ENCODE results near the gene MUC5AC. TPM values are rescaled to one million over a fixed set of nuclear protein-coding genes. Genes with fewer than 3 reads are reported as not detected.

MUC5AC gene, protein sequence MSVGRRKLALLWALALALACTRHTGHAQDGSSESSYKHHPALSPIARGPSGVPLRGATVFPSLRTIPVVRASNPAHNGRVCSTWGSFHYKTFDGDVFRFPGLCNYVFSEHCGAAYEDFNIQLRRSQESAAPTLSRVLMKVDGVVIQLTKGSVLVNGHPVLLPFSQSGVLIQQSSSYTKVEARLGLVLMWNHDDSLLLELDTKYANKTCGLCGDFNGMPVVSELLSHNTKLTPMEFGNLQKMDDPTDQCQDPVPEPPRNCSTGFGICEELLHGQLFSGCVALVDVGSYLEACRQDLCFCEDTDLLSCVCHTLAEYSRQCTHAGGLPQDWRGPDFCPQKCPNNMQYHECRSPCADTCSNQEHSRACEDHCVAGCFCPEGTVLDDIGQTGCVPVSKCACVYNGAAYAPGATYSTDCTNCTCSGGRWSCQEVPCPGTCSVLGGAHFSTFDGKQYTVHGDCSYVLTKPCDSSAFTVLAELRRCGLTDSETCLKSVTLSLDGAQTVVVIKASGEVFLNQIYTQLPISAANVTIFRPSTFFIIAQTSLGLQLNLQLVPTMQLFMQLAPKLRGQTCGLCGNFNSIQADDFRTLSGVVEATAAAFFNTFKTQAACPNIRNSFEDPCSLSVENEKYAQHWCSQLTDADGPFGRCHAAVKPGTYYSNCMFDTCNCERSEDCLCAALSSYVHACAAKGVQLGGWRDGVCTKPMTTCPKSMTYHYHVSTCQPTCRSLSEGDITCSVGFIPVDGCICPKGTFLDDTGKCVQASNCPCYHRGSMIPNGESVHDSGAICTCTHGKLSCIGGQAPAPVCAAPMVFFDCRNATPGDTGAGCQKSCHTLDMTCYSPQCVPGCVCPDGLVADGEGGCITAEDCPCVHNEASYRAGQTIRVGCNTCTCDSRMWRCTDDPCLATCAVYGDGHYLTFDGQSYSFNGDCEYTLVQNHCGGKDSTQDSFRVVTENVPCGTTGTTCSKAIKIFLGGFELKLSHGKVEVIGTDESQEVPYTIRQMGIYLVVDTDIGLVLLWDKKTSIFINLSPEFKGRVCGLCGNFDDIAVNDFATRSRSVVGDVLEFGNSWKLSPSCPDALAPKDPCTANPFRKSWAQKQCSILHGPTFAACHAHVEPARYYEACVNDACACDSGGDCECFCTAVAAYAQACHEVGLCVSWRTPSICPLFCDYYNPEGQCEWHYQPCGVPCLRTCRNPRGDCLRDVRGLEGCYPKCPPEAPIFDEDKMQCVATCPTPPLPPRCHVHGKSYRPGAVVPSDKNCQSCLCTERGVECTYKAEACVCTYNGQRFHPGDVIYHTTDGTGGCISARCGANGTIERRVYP (N-terminal part only)
- total RNA-seq: not detected in 2 replicates

DNA sequence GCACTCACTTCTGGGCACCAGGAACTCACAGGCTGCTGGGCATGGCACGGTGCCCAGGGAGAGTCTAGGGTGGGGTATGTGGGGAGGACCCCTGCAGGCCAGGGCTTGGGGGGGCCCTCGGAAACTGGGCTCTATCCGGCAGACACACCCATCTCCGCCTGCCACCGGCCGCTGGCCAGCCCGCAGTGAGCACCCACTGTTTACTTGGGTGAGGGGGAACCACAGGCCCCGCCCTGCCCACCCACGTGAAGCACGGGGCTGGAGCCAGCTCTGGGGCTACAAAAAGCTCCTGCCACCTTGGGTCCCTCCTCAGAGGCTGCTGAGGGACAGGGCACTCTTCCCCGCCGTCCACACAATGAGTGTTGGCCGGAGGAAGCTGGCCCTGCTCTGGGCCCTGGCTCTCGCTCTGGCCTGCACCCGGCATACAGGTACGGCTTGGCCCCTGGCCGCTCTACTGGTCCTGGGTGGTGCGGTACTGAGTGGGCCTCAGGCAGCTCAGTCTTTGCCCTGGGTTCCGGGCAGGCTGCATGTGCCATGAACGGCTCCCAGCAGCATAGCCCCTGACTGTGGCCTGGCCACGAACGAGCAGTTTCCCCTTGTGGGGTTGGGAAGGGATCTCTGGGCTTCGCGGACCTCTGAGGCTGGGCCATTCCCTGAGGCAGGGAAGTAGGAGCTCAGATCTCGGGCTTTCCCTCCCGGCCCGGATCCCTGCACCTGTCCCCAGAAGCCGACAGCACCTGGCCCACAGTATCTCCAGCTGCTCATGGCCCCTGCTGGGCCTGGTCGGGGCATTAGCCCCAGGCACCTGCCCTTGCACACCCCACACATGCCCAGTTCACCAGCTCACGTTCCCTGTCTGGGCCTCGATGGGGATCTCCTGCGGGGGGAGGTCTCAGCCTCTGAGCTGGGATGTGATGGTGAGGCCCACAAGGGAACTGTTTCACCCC lies at the start of gene MUC5AC:
MUC5AC (plus strand) TSS at position 309 of the 947 bp plus-strand sequence; CDS start at position 356, 47 bp downstream.
- H3K36me3 ChIP-seq (ENCODE audit: control insufficient read depth, insufficient read depth, low read length): no peaks in the 10 kb centered on the region
- TF ChIP-seq CTCF (IDR thresholded peaks at IDR 0.05; ENCODE audit: insufficient read depth, low read length, poor library complexity, severe bottlenecking): no peak
- H3K27me3 ChIP-seq (ENCODE audit: control insufficient read depth, insufficient read depth, low read length): no peaks in the 10 kb centered on the region
- no peak within 1 kb of the TSS for H3K4me3 ChIP-seq (ENCODE audit: low read depth, low read length)
- DNase-seq (ENCODE audit: low read depth): no peak

- H3K36me3 ChIP-seq (ENCODE audit: control insufficient read depth, insufficient read depth, low read length): no peaks in the 10 kb centered on the region
- H3K27me3 ChIP-seq (ENCODE audit: control insufficient read depth, insufficient read depth, low read length): peaks cover 2% of the 10 kb centered on the region
- no peak overlapping the region for H3K4me3 ChIP-seq (ENCODE audit: low read depth, low read length)
- no peak for DNase-seq (ENCODE audit: low read depth)
- TF ChIP-seq CTCF (IDR thresholded peaks at IDR 0.05; ENCODE audit: insufficient read depth, low read length, poor library complexity, severe bottlenecking): no peak
These were observed 49.4 kb upstream of the MUC5AC start for GRCh38 chr11:1108246-1108900.

- Histone ChIP-seq H3K4me3 (ENCODE audit: low read depth, low read length) (no peak overlapping the region), H3K27me3 (ENCODE audit: control insufficient read depth, insufficient read depth, low read length) (peaks cover 2% of the 10 kb centered on the region), H3K36me3 (ENCODE audit: control insufficient read depth, insufficient read depth, low read length) (no peaks in the 10 kb centered on the region)
- no peak for TF ChIP-seq CTCF (IDR thresholded peaks at IDR 0.05; ENCODE audit: insufficient read depth, low read length, poor library complexity, severe bottlenecking)
- DNase-seq (ENCODE audit: low read depth): no peak
These were observed 48.4 kb upstream of the MUC5AC start for GRCh38 chr11:1109101-1109917.

GRCh38 chr11:1109918-1110705 lies 47.6 kb upstream of the MUC5AC start:
- TF ChIP-seq CTCF (IDR thresholded peaks at IDR 0.05; ENCODE audit: insufficient read depth, low read length, poor library complexity, severe bottlenecking): no peak
- DNase-seq (ENCODE audit: low read depth): no peak
- Histone ChIP-seq H3K4me3 (ENCODE audit: low read depth, low read length) (no peak overlapping the region), H3K36me3 (ENCODE audit: control insufficient read depth, insufficient read depth, low read length) (no peaks in the 10 kb centered on the region), H3K27me3 (ENCODE audit: control insufficient read depth, insufficient read depth, low read length) (peaks cover 2% of the 10 kb centered on the region)

All from kidney epithelial cell (primary cell).